Glutamatergic neuron (in vitro differentiated cells): ENCODE data around the gene BSPRY. TPM values are rescaled to one million over a fixed set of nuclear protein-coding genes. Genes with fewer than 3 reads are reported as not detected.
"Not testable (repeated sequence)": the region's sequence is repeated elsewhere in the genome, so short reads cannot be mapped to it uniquely, and the experiment has no call there.

ENCODE experiments used
- DNase-seq: peaks from one replicate; pipeline ENCODE4 v3.0.0; 2022
- H3K27ac Mint-ChIP-seq: one replicate; pipeline ENCODE4 v1.8.0; 2020; ENCODE audit warnings: mild to moderate bottlenecking, mixed read lengths, inconsistent platforms; ENCODE audit not compliant: unreplicated experiment
- H3K27me3 Mint-ChIP-seq: one replicate; pipeline ENCODE4 v1.8.0; 2020; ENCODE audit warnings: mild to moderate bottlenecking, moderate library complexity, mixed read lengths, inconsistent platforms; ENCODE audit not compliant: unreplicated experiment
- H3K36me3 Mint-ChIP-seq: one replicate; pipeline ENCODE4 v1.8.0; 2020; ENCODE audit warnings: mild to moderate bottlenecking, mixed read lengths, inconsistent platforms; ENCODE audit not compliant: unreplicated experiment
- H3K4me1 Mint-ChIP-seq: one replicate; pipeline ENCODE4 v1.8.0; 2020; ENCODE audit warnings: mild to moderate bottlenecking, low read depth, mixed read lengths, inconsistent platforms; ENCODE audit not compliant: unreplicated experiment
- H3K4me3 Mint-ChIP-seq: one replicate; pipeline ENCODE4 v1.8.0; 2020; ENCODE audit warnings: mild to moderate bottlenecking, mixed read lengths, inconsistent platforms; ENCODE audit not compliant: unreplicated experiment
- H3K9me3 Mint-ChIP-seq: one replicate; pipeline ENCODE4 v1.8.0; 2020; ENCODE audit warnings: mild to moderate bottlenecking, moderate library complexity, mixed read lengths, inconsistent platforms; ENCODE audit not compliant: unreplicated experiment
- CTCF ChIP-seq: fragments of 200-600 bp; sonication (generic); IDR thresholded peaks from one replicate; pipeline ENCODE4 v1.5.0; 2021; ENCODE audit not compliant: partially characterized antibody, unreplicated experiment
- total RNA-seq: library from RNA; stranded (reverse); fragmentation: NEBNext Ultra II Directional; extraction: Animal tissue kit (Norgen Biotek cat#: 25700); gene quantifications from one replicate; pipeline ENCODE4 v1.2.1, GENCODE V29; 2021; ENCODE audit not compliant: unreplicated experiment

BSPRY gene
- total RNA-seq, 1 donor from 2014 or later = not detected

- no peak for DNase-seq
- TF ChIP-seq CTCF = no peak
- H3K27ac Mint-ChIP-seq = no peak overlapping the region
- no peak overlapping the region for H3K4me3 Mint-ChIP-seq
- no peaks in the 10 kb centered on the region for H3K36me3 Mint-ChIP-seq
- H3K4me1 Mint-ChIP-seq = no peaks in the 10 kb centered on the region
- H3K27me3 Mint-ChIP-seq = peaks cover 3% of the 10 kb centered on the region
- H3K9me3 Mint-ChIP-seq = peaks cover 5% of the 10 kb centered on the region
Observed at GRCh38 chr9:113373676-113374392, 24.5 kb downstream of the BSPRY start.

GRCh38 chr9:113375057-113376023 lies 26.0 kb downstream of the BSPRY start:
- H3K4me3 Mint-ChIP-seq = peak overlapping the region; percentile 70

GRCh38 chr9:113376634-113377567 lies 27.6 kb downstream of the BSPRY start, which contains the start of gene HDHD3:
Gene HDHD3 (minus strand): TSS chr9:113376986. CDS start chr9:113374354, 2,632 bp downstream.
- Mint-ChIP-seq H3K4me1 (no peaks in the 10 kb centered on the region), H3K27ac (no peak within 1 kb of the TSS), H3K9me3 (peaks cover 5% of the 10 kb centered on the region), H3K4me3 (peak within 1 kb of the TSS; percentile 82), H3K36me3 (no peaks in the 10 kb centered on the region), H3K27me3 (peaks cover 3% of the 10 kb centered on the region)
- peak; percentile 80 for DNase-seq
- no peak for TF ChIP-seq CTCF

More at GRCh38 chr9:113375057-113376023, 26.0 kb downstream of the BSPRY start:
- Mint-ChIP-seq H3K36me3 (no peaks in the 10 kb centered on the region), H3K9me3 (peaks cover 5% of the 10 kb centered on the region), H3K4me1 (no peaks in the 10 kb centered on the region), H3K27me3 (peaks cover 3% of the 10 kb centered on the region), H3K27ac (no peak overlapping the region)
- TF ChIP-seq CTCF = no peak
- DNase-seq = no peak

- H3K27ac Mint-ChIP-seq, H3K4me1 Mint-ChIP-seq, DNase-seq, H3K9me3 Mint-ChIP-seq, H3K27me3 Mint-ChIP-seq, H3K36me3 Mint-ChIP-seq, H3K4me3 Mint-ChIP-seq: not testable (repeated sequence)
Observed at GRCh38 chr9:113379094-113379828, 29.9 kb downstream of the BSPRY start.

- H3K27me3 Mint-ChIP-seq, H3K4me1 Mint-ChIP-seq, H3K4me3 Mint-ChIP-seq, H3K36me3 Mint-ChIP-seq, DNase-seq, H3K27ac Mint-ChIP-seq, H3K9me3 Mint-ChIP-seq: not testable (repeated sequence)
Observed at GRCh38 chr9:113379829-113380210, 30.5 kb downstream of the BSPRY start.
